GM12892 (cell line): ENCODE measurements around the gene APLP2.

Experiments used
- DNase-seq: peaks from one replicate; pipeline ENCODE4 v3.0.0; 2011; ENCODE audit not compliant: insufficient read length
- FAIRE-seq: peaks from 2 replicates; lab custom pipeline; 2011; peaks lifted over from hg19 to GRCh38; lab: Jason Lieb, UNC
- POLR2A ChIP-seq: IDR thresholded peaks from 2 replicates; pipeline ENCODE4 v1.6.1; 2011; ENCODE audit warnings: low read depth, low read length, control low read depth
- POLR2AphosphoS5 ChIP-seq: IDR thresholded peaks from 2 replicates; pipeline ENCODE4 v1.6.1; 2011; ENCODE audit warnings: low read depth, low read length, control low read depth
- TAF1 ChIP-seq: IDR thresholded peaks from 2 replicates; pipeline ENCODE4 v1.6.1; 2011; ENCODE audit warnings: low read depth, mild to moderate bottlenecking, control low read depth, low read length, borderline replicate concordance

APLP2 gene

GRCh38 chr11:130144141-130144540, 74.4 kb downstream of the APLP2 start:
- FAIRE-seq: no peak
- no peak for DNase-seq
- no peak for TF ChIP-seq POLR2AphosphoS5
- TF ChIP-seq TAF1: no peak
- no peak for TF ChIP-seq POLR2A

- FAIRE-seq (no peak), DNase-seq (no peak)
- no peak for TF ChIP-seq TAF1
- no peak for TF ChIP-seq POLR2A
- TF ChIP-seq POLR2AphosphoS5: no peak
Observed at GRCh38 chr11:130144861-130145281, 75.2 kb downstream of the APLP2 start.

DNA sequence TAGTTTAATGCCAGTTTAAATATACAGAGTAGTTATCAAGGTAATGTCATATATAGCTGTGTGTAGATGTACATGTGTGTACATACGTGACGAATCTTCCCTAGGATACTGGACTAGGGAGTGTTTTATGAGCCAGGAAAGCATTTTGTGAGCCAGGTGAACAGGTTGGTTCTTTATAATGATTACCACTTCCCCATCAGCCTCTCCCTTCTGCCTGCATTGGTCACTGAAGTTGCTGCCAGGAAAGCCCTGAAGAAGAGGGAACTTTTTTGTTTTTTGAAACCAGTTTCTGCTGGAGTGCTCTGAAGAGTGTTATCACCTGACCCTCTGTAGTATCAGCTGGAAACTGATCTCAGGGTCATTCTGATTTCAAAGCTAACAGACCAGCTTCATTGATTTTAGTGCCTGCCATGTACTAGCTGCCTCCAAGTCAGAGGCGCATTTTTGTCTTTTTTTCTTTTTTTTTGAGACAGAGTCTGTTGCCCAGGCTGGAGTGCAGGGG, 75.7 kb downstream of the APLP2 start:
- DNase-seq (no peak), FAIRE-seq (no peak)
- TF ChIP-seq TAF1 (no peak), POLR2AphosphoS5 (no peak), POLR2A (no peak)

- no peak for TF ChIP-seq POLR2A
- no peak for TF ChIP-seq TAF1
- TF ChIP-seq POLR2AphosphoS5: no peak
- FAIRE-seq (no peak), DNase-seq (no peak)
Observed at GRCh38 chr11:130145975-130146776, 76.5 kb downstream of the APLP2 start.

- no peak for TF ChIP-seq POLR2AphosphoS5
- TF ChIP-seq POLR2A: no peak
- TF ChIP-seq TAF1: no peak
- no peak for FAIRE-seq
- no peak for DNase-seq
Observed at GRCh38 chr11:130146796-130147195, 77.1 kb downstream of the APLP2 start.

- FAIRE-seq (no peak), DNase-seq (no peak)
- TF ChIP-seq TAF1 (no peak), POLR2A (no peak), POLR2AphosphoS5 (no peak)
Observed at GRCh38 chr11:130148796-130149326, 79.2 kb downstream of the APLP2 start.

GRCh38 chr11:130150790-130151189, 81.1 kb downstream of the APLP2 start:
- TF ChIP-seq POLR2A (no peak), TAF1 (no peak), POLR2AphosphoS5 (no peak)
- no peak for DNase-seq
- FAIRE-seq: no peak

DNA sequence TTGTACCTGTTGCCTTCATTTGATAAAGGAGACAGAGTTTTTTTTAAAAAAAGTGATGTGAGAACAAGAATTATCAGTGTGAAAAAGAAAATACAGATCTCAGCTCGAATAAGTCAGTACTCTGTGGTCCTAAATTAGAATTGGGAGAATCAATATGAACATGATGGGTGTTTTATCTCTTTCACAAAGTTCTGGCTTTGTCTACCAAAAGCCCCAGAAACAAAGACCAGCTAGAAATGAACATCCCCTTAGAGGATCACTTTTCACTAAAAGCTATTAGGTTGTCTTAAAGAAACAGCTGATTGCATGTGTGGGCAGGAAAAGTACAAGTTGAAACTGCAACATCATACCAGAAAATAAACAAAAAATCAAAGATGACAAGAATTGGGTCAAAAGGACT, 81.5 kb downstream of the APLP2 start:
- FAIRE-seq: no peak
- TF ChIP-seq POLR2A: no peak
- no peak for TF ChIP-seq TAF1
- TF ChIP-seq POLR2AphosphoS5: no peak
- no peak for DNase-seq

GRCh38 chr11:130156108-130157022, 86.7 kb downstream of the APLP2 start:
- FAIRE-seq: no peak
- DNase-seq: no peak

GRCh38 chr11:130157101-130157500, 87.4 kb downstream of the APLP2 start:
- FAIRE-seq (no peak), DNase-seq (no peak)

More at GRCh38 chr11:130156108-130157022, 86.7 kb downstream of the APLP2 start:
- no peak for TF ChIP-seq POLR2A
- no peak for TF ChIP-seq POLR2AphosphoS5
- no peak for TF ChIP-seq TAF1

DNA sequence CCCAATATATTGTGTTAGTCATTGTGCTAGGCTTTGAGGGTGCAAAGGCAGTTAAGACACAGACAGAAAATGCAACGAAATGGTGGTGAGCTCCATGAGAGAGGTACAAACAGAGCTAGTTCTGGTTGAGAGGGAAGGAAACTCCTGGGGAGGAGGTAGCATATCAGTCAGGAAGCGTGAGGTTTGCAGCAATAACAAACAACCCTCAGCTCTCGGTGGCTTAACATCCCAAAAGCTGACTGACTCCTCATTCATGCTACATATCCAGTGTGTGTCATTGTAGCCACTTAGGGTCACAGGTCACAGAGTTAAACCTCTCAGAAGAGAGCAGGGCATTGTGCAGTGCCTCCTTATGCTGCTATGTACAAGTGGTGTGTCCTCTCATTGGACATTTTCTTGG, 88.1 kb downstream of the APLP2 start:
- no peak for FAIRE-seq
- TF ChIP-seq POLR2AphosphoS5 (no peak), POLR2A (no peak), TAF1 (no peak)
- no peak for DNase-seq

More at GRCh38 chr11:130157101-130157500, 87.4 kb downstream of the APLP2 start:
- no peak for TF ChIP-seq TAF1
- TF ChIP-seq POLR2AphosphoS5: no peak
- no peak for TF ChIP-seq POLR2A
